Daoy (cell line): ENCODE results near the gene SCAMP1. TPM values are rescaled to one million over a fixed set of nuclear protein-coding genes. Genes with fewer than 3 reads are reported as not detected.
"Not testable (repeated sequence)": the region's sequence is repeated elsewhere in the genome, so short reads cannot be mapped to it uniquely, and the experiment has no call there.

Source experiments
- DNase-seq: peaks from one replicate; pipeline ENCODE4 v3.0.0-alpha.2; 2015; ENCODE audit warnings: low read depth
- total RNA-seq: library from RNA; depleted of rRNA; stranded (reverse); fragments of >200 nt; shearing (Covaris generic); gene quantifications from 2 replicates; pipeline ENCODE4 v1.2.3, GENCODE V29; 2014

Gene SCAMP1
- total RNA-seq, 1 experiment from 2014 or later = 46.8 TPM

- DNase-seq = no peak
These were observed 60.1 kb downstream of the SCAMP1 start for GRCh38 chr5:78420548-78420947.

- DNase-seq = no peak
These were observed 64.2 kb downstream of the SCAMP1 start for GRCh38 chr5:78424665-78425064.

- DNase-seq = no peak
These were observed 69.0 kb downstream of the SCAMP1 start for GRCh38 chr5:78429332-78429980.

GRCh38 chr5:78430866-78431265, 70.4 kb downstream of the SCAMP1 start:
- DNase-seq = no peak

DNA sequence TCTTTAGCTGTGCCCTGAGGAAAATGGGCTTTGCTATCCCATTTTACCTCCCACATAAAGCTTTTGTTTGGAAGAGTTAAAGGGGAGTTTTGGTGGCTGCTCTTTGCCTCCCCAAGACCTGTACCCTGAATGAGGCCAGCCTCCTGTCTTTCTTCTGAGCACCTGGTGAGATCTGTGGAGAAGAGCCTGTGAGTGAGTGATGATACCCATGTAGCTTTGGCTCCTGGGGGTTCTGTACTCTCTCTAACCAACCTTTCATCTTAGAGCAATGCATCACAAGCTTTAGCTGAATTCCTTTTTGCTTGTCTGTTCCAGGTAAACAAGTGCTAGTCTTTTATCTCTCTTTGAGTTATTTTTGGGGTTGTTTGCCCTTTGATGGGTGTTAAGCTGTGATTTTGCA, 73.6 kb downstream of the SCAMP1 start:
- DNase-seq = no peak

- no peak for DNase-seq
These were observed 87.5 kb downstream of the SCAMP1 start for GRCh38 chr5:78447775-78448424.

DNA sequence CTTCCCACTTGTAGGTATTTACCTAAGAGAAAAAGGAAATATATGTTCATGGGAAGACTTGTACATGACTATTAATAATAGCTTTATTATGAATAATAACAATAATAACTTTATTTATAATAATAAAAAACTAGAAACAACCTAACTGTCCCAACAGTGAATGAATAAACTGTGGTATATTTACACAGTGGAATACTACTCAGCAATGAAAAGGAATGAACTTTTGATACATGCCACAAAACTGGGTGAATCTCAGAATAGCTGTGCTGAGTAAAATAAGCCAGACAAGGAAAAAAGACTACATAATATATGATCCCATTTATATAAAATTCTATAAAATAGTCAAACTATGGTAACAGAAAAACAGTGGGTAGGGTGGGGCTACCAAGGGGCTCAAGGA, 88.7 kb downstream of the SCAMP1 start:
- no peak for DNase-seq

- not testable (repeated sequence) for DNase-seq
These were observed 97.1 kb downstream of the SCAMP1 start for GRCh38 chr5:78457507-78457906.

GRCh38 chr5:78458843-78459242, 98.4 kb downstream of the SCAMP1 start:
- DNase-seq = no peak

DNA sequence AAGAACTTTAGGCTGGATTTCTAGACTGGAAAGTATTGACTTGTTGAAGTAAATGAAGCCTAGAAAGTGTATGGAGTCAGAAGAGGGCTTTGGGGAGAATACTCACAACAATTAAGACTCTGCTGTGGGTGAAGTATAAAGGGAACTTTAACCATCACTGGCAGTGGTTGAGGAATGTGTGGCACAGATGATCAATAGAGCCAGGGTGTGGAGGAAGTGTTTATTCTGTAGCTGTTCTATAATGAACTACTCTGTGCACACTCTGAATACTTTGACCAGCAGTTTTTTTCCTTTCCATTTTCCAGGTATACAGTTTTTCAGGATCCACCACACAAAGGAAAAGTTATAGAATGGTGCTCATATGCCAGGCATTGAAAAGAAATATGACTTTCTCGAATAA, 106.7 kb downstream of the SCAMP1 start:
- DNase-seq = no peak

- DNase-seq = peak; percentile 20
These were observed 107.4 kb downstream of the SCAMP1 start for GRCh38 chr5:78467752-78468357.

DNA sequence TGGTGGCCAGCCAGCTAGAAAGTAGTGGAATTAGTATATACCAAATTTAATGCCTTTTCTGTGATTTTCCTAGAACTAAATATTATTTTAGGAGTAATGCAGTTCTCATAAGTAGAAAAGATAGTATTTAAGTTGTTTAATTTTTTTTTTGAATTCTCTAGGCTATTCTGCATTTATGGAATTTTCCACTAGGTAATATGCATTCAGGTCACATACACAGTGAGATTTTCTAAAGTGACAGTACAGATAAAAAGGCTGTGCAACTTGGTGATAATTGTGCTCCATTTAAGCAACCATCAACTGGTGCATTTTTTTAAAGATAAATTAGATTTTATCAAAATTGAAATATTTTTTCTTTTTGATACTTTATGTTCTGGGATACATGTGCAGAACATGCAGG, 111.5 kb downstream of the SCAMP1 start:
- DNase-seq = no peak

DNA sequence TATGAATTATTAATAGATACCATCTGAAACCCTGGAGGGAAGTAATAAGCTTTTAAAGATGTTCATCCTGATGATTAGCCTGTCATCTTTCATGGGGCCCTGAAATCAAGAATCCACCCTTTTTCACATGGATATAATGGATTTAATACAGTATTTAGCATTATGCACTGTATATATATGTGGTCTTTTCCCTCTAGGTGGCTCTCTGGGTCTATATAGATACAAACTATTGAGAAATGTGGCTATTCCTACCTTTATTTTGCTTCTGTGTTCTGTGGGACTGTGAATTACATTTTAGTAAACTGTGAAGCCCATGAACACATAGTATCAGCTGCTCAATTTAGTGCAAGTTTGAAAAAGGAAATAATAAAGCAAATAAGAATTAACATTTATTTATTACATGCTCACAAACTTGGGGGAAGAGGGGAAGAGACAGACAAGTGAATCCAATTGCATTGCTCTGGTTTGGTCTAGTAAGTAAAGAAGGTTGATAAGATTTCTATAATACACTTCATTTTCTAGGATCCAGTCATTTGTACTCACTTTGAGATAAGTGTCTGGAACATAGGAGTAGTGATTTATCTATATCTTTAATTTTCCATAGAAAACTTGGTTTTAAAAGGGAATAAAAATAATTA, 112.2 kb downstream of the SCAMP1 start:
- no peak for DNase-seq

GRCh38 chr5:78473751-78474150, 113.3 kb downstream of the SCAMP1 start:
- no peak for DNase-seq

- DNase-seq = no peak
These were observed 115.0 kb downstream of the SCAMP1 start for GRCh38 chr5:78475370-78475769.

DNA sequence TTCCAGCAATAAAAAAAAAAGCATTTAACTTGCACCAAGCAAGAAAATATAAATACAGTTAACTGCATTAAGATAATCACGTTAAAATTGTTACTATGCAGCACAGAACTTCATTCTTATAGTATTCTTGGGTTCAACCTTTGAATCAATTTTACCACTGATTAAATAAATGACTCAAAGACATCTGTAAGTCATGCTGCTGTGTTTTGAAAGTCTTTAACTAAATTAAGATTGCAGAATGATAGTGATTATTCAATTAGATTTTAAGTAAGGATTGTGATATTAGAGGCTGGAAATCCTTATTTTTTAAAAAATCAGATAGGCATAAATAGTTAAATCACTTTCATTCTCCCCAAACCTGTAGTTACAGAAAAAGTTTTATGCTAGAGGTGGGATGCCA, 116.4 kb downstream of the SCAMP1 start:
- DNase-seq = no peak

DNA sequence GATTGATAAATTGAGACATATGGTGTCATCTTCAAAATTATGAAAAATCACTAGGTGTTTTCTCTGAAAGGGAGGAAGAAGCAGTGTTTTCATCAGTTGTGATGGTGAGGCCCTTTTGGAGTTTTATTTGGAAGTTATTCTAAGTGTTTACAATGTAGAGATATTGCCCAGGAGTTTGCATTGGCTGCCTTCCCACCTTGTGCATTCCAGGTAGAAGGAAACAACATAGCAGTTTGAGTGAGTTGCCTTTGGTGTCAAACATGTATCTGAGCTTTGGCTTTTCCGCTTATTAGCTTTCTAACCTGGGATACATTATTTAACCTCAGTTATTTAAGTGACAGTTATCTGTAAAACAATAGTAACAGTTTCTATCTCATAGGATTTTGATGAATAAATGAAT, 122.5 kb downstream of the SCAMP1 start:
- DNase-seq = no peak

DNA sequence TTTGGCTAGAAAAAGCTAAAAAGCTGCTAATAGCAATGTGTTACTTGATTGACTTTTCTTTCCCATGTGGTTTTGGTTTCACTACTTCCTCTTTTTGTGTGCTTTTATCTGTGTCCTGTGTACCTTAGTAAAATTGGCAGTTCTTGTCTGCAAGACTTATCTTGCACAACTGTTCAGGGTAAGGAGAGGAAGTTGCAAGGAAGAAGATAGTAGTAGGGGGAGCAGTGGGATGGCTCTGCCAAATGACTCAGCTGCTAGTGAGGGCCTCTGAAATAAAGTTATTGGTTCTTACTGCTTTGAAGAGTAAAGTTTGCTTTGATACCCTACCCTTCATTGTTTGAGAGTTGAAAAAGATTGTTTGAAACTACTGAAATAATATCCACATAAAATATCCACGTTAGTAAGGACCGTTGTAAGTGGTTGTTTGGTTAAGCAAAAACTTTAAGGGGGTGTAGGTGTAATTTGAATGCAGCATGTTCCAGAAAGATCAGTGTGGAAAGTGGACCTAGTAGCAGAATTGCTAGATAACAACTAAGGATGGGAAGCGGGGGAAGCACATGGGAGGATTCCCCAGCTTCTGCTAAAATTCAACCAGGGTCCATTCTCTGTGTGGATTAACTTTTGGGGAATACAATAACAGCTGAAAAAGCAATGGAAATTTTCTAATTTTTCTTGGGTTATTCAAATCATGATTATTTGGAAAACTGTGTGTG, 123.5 kb downstream of the SCAMP1 start:
- DNase-seq = no peak

DNA sequence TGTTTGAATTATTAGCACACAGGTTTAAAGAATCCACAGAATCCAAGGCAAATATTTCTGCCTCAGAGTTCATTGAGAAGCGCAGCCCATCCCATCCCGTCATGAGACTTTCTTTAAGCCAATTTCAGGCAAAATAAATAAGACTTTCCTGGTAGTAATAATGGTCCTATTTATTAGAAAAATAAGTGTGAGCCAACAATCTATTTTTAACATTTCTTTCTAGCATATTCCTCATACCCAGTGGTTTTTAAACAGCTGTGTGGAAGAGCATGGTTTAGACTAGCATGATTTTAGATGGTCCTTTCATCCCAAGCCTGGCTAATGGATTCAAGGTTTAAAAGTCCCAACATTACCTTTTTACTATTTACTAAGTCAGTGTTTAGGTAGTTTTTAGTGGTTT, 125.8 kb downstream of the SCAMP1 start:
- DNase-seq = no peak

DNA sequence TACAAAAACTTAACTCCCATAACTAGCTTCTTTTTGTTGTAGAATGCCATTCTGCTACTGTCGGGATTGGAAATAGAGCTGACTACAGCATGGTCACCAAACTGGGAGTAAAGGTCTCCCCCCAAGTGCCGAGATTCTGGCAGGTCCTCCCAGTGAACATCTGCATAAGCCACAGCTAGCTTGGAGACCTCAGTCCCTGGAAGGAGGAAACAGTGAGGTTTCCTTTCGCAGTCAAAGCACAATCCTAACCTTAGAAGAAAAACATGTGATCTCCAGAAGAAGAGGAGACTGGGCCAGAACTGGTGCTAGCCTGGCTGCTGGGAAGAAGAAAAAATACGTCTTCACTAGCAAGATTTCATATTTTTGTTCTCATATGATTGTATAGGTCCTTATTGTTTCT, 127.4 kb downstream of the SCAMP1 start:
- DNase-seq = no peak

DNA sequence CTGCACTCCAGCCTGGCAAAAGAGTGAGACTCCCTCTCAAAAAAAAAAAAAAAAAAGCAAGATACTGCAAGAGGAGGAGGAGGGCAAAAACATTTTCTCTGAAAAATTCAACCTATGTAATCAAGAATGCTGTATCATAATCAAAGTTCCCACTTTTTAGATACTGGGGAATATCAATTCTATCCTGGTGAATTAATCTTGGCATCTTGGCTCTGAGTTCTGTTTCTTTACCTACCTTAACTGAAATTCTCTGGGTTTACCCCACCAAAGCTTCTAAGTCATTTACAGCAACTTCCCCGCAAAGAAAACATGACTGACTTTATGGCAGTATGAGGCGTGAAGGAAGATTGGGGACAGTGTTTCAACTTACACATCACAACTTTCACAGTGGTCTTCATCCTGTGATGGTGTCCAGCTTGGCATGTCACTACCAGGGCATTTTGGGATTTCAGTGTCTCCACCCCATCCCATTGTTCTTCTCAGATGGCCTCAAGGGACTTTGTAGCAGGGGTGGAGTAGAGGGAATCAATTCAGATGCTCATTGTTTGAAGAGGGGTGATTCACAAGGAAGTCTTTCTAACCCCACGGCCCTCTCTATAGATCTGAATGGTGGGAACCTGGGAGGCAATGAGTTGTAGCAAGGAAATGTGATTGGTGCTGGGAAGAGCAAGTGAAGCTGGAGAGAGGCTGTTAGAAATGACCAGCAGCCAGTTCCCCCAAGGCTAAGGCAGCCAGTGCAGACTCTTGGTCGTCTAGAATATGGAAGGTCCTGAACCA, 130.5 kb downstream of the SCAMP1 start:
- peak; percentile 21 for DNase-seq
